Measurements from ENCODE around the gene FRS3.

FRS3 gene

GRCh38 chr6:41759106-41759904 is 20.4 kb downstream of the FRS3 start:
- H3K4me3 ChIP-seq (ENCODE audit: low read depth, low read length), result no peak overlapping the region
- DNase-seq (ENCODE audit: low read depth), result no peak
- TF ChIP-seq CTCF (IDR thresholded peaks at IDR 0.05; ENCODE audit: insufficient read depth, low read depth, low read length, missing control alignments), result no peak

GRCh38 chr6:41758641-41759035 is 21.1 kb downstream of the FRS3 start:
- no peak overlapping the region for H3K4me3 ChIP-seq (ENCODE audit: low read depth, low read length)
- TF ChIP-seq CTCF (IDR thresholded peaks at IDR 0.05; ENCODE audit: insufficient read depth, low read depth, low read length, missing control alignments), result no peak
- no peak for DNase-seq (ENCODE audit: low read depth)

GRCh38 chr6:41757931-41758640 is 21.6 kb downstream of the FRS3 start:
- no peak for TF ChIP-seq CTCF (IDR thresholded peaks at IDR 0.05; ENCODE audit: insufficient read depth, low read depth, low read length, missing control alignments)
- DNase-seq (ENCODE audit: low read depth), result no peak
- H3K4me3 ChIP-seq (ENCODE audit: low read depth, low read length), result no peak overlapping the region

GRCh38 chr6:41757271-41757670 is 22.4 kb downstream of the FRS3 start:
- no peak for TF ChIP-seq CTCF (IDR thresholded peaks at IDR 0.05; ENCODE audit: insufficient read depth, low read depth, low read length, missing control alignments)
- DNase-seq (ENCODE audit: low read depth), result no peak

GRCh38 chr6:41756354-41756753 is 23.3 kb downstream of the FRS3 start:
- TF ChIP-seq CTCF (IDR thresholded peaks at IDR 0.05; ENCODE audit: insufficient read depth, low read depth, low read length, missing control alignments), result no peak
- H3K4me3 ChIP-seq (ENCODE audit: low read depth, low read length), result no peak overlapping the region

More at GRCh38 chr6:41757271-41757670, 22.4 kb downstream of the FRS3 start:
- no peak overlapping the region for H3K4me3 ChIP-seq (ENCODE audit: low read depth, low read length)

GRCh38 chr6:41755895-41756294 is 23.8 kb downstream of the FRS3 start:
- no peak for DNase-seq (ENCODE audit: low read depth)
- no peak for TF ChIP-seq CTCF (IDR thresholded peaks at IDR 0.05; ENCODE audit: insufficient read depth, low read depth, low read length, missing control alignments)
- no peak overlapping the region for H3K4me3 ChIP-seq (ENCODE audit: low read depth, low read length)

More at GRCh38 chr6:41756354-41756753, 23.3 kb downstream of the FRS3 start:
- no peak for DNase-seq (ENCODE audit: low read depth)
